Upper lobe of left lung (tissue), 4 donors: ENCODE measurements around the gene INHA.

Experiments used
- EP300 ChIP-seq, 4 donors: sonication (generic); formaldehyde crosslinking; IDR thresholded peaks; one replicate each; pipeline ENCODE4 v1.5.1; 2017; ENCODE audit warnings: antibody characterized with exemption in 4 of 4, control low read depth in 2 of 4
- POLR2A ChIP-seq, 4 donors: fragments of 450-650 bp; IDR thresholded peaks; one replicate each; pipeline ENCODE4 v1.5.1; 2016 to 2017; ENCODE audit warnings: antibody characterized with exemption in 4 of 4, mild to moderate bottlenecking in 2 of 4
- POLR2AphosphoS5 ChIP-seq, 2 donors: sonication (generic); formaldehyde crosslinking; IDR thresholded peaks; one replicate each; pipeline ENCODE4 v1.5.1; 2017; ENCODE audit warnings: antibody characterized with exemption in 2 of 2
- TF ChIP-seq, protein P1 (sequence below), 6 experiments: fragments of 450-650 bp in 4 of 6; fragments of 200-600 bp in 2 of 6; sonication (generic) in 2 of 6; IDR thresholded peaks; one replicate each; pipeline ENCODE4 v1.5.1; 2016 to 2019; ENCODE audit warnings: antibody characterized with exemption in 6 of 6

DNA sequence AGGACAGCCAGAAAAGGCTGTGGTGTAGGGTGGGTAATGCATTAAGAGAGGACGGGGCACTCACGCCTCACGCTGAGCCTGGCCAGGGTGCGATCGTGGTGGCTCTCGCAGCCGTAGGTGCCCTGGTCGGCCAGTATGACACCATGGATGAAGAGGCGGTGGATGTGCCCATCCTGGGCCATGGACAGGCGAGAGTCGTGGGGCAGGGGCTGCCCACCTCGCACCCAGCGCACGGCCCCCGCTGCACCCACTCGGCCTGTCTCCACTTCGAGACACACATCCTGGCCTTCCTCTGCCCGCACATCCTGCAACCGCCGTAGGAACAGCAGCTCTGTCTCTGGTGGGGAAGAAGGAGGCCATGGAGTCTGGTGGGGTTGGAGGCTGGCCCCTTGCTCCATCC lies 16.2 kb upstream of the INHA start:
- TF ChIP-seq, protein P1, sequence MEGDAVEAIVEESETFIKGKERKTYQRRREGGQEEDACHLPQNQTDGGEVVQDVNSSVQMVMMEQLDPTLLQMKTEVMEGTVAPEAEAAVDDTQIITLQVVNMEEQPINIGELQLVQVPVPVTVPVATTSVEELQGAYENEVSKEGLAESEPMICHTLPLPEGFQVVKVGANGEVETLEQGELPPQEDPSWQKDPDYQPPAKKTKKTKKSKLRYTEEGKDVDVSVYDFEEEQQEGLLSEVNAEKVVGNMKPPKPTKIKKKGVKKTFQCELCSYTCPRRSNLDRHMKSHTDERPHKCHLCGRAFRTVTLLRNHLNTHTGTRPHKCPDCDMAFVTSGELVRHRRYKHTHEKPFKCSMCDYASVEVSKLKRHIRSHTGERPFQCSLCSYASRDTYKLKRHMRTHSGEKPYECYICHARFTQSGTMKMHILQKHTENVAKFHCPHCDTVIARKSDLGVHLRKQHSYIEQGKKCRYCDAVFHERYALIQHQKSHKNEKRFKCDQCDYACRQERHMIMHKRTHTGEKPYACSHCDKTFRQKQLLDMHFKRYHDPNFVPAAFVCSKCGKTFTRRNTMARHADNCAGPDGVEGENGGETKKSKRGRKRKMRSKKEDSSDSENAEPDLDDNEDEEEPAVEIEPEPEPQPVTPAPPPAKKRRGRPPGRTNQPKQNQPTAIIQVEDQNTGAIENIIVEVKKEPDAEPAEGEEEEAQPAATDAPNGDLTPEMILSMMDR (IDR thresholded peaks at IDR 0.05) = no peak
- TF ChIP-seq POLR2AphosphoS5 (IDR thresholded peaks at IDR 0.05) = no peak
- no peak for TF ChIP-seq POLR2A (IDR thresholded peaks at IDR 0.05)
- TF ChIP-seq EP300 (IDR thresholded peaks at IDR 0.05) = no peak
